Prostate gland (tissue), 2 donors: Measurements from ENCODE around the gene GLP2R.

ENCODE experiments used
- POLR2A ChIP-seq: fragments of 450-650 bp; IDR thresholded peaks from one replicate; pipeline ENCODE4 v1.6.1; 2016; ENCODE audit warnings: antibody characterized with exemption, mild to moderate bottlenecking
- POLR2AphosphoS5 ChIP-seq: sonication (generic); formaldehyde crosslinking; IDR thresholded peaks from one replicate; pipeline ENCODE4 v1.6.1; 2017; ENCODE audit warnings: antibody characterized with exemption
- TF ChIP-seq, protein P1 (sequence below), 4 experiments: fragments of 200-600 bp in 2 of 4; fragments of 450-650 bp in 2 of 4; sonication (generic) in 2 of 4; IDR thresholded peaks; 1 replicate in 3 of 4; 2 replicates in 1 of 4; pipeline ENCODE4 v1.5.1; 2016 to 2019; ENCODE audit warnings: antibody characterized with exemption in 4 of 4, mild to moderate bottlenecking in 2 of 4, moderate library complexity in 2 of 4

DNA sequence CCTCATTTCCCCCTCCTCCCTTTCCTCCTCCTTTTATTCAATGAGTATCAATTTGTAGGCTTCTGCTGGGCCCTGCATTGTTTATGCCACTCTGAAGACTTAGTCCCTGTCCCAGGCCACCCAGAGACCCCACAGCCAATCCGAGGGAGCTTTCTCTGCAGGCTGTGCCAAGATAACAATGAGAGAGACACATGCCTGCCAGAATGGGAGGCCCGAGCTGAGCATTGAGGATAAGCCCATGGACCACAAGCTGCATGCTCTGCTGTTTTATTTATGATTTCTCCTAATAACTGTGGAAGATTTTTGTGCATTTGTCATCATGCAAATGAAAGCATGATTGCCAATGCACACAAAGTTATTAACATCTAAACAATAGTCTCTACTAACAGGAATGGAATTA is 76.4 kb downstream of the GLP2R start:
- no peak for TF ChIP-seq POLR2AphosphoS5
- TF ChIP-seq POLR2A, result no peak
- TF ChIP-seq, protein P1, sequence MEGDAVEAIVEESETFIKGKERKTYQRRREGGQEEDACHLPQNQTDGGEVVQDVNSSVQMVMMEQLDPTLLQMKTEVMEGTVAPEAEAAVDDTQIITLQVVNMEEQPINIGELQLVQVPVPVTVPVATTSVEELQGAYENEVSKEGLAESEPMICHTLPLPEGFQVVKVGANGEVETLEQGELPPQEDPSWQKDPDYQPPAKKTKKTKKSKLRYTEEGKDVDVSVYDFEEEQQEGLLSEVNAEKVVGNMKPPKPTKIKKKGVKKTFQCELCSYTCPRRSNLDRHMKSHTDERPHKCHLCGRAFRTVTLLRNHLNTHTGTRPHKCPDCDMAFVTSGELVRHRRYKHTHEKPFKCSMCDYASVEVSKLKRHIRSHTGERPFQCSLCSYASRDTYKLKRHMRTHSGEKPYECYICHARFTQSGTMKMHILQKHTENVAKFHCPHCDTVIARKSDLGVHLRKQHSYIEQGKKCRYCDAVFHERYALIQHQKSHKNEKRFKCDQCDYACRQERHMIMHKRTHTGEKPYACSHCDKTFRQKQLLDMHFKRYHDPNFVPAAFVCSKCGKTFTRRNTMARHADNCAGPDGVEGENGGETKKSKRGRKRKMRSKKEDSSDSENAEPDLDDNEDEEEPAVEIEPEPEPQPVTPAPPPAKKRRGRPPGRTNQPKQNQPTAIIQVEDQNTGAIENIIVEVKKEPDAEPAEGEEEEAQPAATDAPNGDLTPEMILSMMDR (IDR thresholded peaks at IDR 0.05), result no peak
